GM12875 (cell line): ENCODE measurements around the gene CITED4.

Experiments
- H3K4me3 ChIP-seq: one replicate; pipeline ENCODE4 v1.5.1; 2011; ENCODE audit warnings: low read depth, low read length, control low read depth
- CTCF ChIP-seq: IDR thresholded peaks from 2 replicates; pipeline ENCODE4 v1.5.1; 2011; ENCODE audit warnings: low read depth, mild to moderate bottlenecking, control low read depth, inconsistent platforms, low read length, moderate library complexity, borderline replicate concordance; ENCODE audit not compliant: insufficient read depth

Gene CITED4

DNA sequence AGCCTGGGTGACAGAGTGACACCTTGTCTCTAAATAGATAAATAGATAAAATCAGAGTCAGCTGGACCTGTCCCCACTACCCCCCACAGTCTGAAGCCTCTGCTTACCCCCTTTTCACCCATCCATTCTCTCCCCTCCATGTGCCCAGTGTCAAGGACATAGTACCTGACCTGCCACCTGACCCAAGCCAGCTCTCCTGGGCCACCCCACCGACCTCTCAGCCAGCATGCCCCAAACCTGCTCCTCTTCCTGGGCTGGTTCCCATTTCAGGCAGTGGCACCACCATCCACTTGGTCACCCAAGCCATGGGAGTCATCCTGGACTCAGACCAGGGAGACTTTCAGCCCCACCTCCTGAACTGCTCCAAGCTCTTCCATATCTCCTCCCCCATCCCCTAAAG, 28.2 kb downstream of the CITED4 start:
- no peak overlapping the region for H3K4me3 ChIP-seq
- no peak for TF ChIP-seq CTCF

DNA sequence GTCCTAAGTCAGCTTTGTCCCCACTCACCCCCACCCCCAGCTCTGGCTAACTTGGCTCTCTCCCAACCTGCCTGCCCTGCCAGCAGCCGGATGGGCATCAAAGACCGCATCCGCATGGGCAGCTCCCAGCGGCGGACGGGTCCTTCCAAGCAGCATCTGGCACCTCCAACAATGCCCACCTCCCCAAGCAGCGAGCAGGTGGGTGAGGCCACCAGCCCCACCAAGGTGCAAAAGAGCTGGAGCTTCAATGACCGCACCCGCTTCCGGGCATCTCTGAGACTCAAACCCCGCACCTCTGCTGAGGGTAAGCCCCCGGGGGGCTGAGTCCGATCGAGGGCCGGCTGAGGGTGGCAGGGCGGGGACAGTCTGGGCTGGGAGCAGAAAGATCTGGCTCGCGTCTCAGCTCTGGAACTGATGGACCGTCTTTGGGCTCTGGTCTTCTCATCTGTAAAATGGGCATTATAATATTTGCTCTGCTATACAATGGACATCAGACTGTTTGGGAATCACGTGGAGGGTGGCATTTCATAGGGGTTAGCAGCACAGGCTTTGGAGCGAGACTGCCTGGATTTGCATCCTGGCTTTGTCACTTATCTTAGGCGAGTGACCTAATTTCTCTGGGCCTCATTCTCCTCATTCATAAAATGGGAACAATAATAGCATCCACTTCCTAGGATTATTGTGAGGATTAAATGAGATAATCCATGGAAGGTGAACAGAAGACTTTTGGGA, 31.0 kb downstream of the CITED4 start:
- no peak for TF ChIP-seq CTCF
- no peak overlapping the region for H3K4me3 ChIP-seq

- TF ChIP-seq CTCF, result no peak
- H3K4me3 ChIP-seq, result no peak overlapping the region
These were observed 31.7 kb downstream of the CITED4 start for GRCh38 chr1:40830419-40830943.

DNA sequence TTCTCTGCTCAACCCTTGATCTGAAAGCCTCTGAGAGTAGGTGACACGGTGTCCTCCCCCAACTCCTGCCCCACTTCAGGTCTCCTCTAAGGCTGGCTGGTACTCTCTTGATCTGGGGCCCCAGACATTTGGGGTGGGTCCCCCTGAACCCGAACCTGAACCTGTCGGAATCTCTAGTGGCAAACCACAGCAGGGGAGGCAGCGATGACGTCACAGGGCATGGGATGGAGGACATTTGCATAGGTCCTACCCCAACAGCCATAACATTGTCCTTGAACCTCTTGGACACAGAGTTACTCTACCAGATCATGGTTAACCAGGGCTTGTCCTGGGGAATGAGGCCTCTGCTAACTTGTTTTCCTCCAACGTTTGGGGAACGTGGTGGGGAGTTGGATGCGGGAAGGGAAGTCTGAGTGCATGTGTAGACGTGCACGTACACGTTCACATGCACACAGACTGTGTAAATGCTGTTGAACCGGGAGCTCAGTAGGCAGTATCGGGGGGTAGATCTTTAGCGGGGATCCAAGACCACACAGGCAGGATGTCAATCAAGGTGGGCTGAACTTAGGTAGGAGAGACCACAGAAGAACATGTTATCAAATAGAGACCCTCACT, 32.4 kb downstream of the CITED4 start:
- no peak for TF ChIP-seq CTCF

DNA sequence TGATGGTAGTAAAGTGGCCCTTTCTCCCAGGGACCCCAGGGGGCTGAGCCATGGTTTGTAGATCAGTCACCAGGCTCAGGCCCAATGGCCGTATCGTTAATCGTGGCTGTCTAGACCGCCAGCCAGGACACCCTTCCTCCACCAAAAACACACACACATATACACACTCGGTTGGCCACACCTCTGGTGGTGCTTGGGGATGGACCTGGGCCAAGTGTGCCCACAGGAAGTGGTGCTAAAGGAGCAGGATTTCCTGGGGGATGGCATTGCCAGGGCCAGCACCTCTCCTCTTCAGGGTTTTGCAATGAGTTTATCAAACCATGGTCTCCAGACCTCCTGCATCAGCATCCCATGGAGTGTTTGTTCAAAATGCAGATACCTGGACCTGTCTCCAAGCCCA, 36.2 kb downstream of the CITED4 start:
- no peak overlapping the region for H3K4me3 ChIP-seq
- no peak for TF ChIP-seq CTCF

More for the DNA sequence above, 32.4 kb downstream of the CITED4 start:
- no peak overlapping the region for H3K4me3 ChIP-seq

DNA sequence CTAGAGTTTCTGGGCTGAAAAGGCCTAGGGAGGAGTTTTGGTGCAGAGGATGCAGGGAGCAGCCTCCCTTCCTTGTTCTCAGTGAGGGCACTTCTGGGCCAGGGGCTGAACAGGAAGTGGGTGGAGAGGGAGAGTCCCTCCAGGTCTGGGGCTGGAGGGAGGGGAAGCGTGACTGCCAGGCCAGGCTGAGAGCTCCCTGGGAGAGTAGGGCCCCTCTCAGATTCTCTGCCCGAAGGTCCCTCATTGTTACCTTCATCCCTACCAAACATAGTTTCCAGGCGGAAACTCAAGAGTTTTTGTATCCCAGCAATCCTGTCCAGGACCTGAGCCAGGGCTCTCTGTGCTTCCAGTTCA, 36.8 kb downstream of the CITED4 start:
- TF ChIP-seq CTCF, result no peak
- H3K4me3 ChIP-seq, result no peak overlapping the region
